ENCODE measurements around the gene TANGO6. TPM values are rescaled to one million over a fixed set of nuclear protein-coding genes. Genes with fewer than 3 reads are reported as not detected.

The TANGO6 gene
- total RNA-seq, 6 donors from 2014 or later: 11.7 to 30.4 (median 15.5) TPM

DNA sequence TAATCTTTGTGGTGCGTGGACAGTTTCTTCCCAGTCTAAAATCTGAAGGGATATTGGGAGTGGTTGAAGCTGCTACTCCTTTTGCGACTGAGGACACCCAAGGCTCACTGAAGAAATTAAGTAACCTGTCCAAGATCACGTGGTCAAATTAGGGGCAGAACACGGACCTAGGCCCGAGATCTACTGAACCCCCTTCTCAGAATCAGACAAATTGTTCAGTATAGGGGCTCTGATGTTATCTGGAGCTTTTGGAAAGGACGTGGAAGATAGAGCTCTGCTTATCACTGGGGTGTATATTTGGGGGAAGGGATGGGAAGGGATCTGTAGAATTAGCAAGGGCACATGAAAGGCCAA is 857 bp downstream of the TANGO6 start:
- WGBS, 2 donors: 6 to 8% methylated on average over 6 of the region's 6 CpGs
- H3K4me3 ChIP-seq: peak overlapping the region; percentile 67 to 89 (median 82)
- H3K9me3 ChIP-seq: no peaks in the 10 kb centered on the region
- no peaks in the 10 kb centered on the region for H3K36me3 ChIP-seq
- H3K4me1 ChIP-seq: peaks cover 9 to 22% (median 15%) of the 10 kb centered on the region in 4 donors
- ATAC-seq (ENCODE audit: low FRiP score in 2 of 2): peak in 1 of 2 donors; percentile 1
- peak overlapping the region; percentile 79 to 93 (median 88) for H3K27ac ChIP-seq
- no peak for DNase-seq
- no peaks in the 10 kb centered on the region for H3K27me3 ChIP-seq
- TF ChIP-seq POLR2A (IDR thresholded peaks at IDR 0.05) (no peak), EP300 (IDR thresholded peaks at IDR 0.05) (no peak), POLR2AphosphoS5 (IDR thresholded peaks at IDR 0.05) (no peak)
- TF ChIP-seq, protein P1, sequence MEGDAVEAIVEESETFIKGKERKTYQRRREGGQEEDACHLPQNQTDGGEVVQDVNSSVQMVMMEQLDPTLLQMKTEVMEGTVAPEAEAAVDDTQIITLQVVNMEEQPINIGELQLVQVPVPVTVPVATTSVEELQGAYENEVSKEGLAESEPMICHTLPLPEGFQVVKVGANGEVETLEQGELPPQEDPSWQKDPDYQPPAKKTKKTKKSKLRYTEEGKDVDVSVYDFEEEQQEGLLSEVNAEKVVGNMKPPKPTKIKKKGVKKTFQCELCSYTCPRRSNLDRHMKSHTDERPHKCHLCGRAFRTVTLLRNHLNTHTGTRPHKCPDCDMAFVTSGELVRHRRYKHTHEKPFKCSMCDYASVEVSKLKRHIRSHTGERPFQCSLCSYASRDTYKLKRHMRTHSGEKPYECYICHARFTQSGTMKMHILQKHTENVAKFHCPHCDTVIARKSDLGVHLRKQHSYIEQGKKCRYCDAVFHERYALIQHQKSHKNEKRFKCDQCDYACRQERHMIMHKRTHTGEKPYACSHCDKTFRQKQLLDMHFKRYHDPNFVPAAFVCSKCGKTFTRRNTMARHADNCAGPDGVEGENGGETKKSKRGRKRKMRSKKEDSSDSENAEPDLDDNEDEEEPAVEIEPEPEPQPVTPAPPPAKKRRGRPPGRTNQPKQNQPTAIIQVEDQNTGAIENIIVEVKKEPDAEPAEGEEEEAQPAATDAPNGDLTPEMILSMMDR (IDR thresholded peaks at IDR 0.05): no peak

DNA sequence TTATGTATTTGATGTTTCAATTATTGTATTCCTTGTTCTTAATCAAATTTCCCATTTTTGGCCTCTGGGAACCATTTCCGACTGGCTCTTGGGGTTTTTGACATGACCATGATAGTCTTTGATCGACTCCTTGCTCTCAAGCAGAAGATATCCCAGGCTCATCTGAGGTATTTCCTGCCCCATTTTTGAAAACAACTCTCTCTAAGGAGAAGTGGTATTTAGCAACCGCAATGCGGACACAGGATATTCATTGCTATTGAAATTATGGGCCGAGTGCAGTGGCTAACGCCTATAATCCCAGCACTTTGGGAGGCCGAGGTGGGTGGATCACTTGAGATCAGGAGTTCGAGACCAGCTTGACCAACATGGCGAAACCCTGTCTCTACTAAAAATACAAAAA is 5.5 kb downstream of the TANGO6 start:
- no peaks in the 10 kb centered on the region for H3K9me3 ChIP-seq
- no peaks in the 10 kb centered on the region for H3K27me3 ChIP-seq
- H3K36me3 ChIP-seq: no peaks in the 10 kb centered on the region
- 72 to 76% methylated on average over 9 of the region's 9 CpGs for WGBS, 2 donors
- no peak overlapping the region for H3K4me3 ChIP-seq
- peaks cover 6 to 18% (median 13%) of the 10 kb centered on the region in 4 donors for H3K4me1 ChIP-seq
- no peak for TF ChIP-seq POLR2AphosphoS5 (IDR thresholded peaks at IDR 0.05)
- no peak for TF ChIP-seq EP300 (IDR thresholded peaks at IDR 0.05)
- TF ChIP-seq, protein P1 (IDR thresholded peaks at IDR 0.05): no peak
- TF ChIP-seq POLR2A (IDR thresholded peaks at IDR 0.05): no peak
- ATAC-seq (ENCODE audit: low FRiP score in 2 of 2) (no peak), DNase-seq (no peak)
- H3K27ac ChIP-seq: no peak overlapping the region

DNA sequence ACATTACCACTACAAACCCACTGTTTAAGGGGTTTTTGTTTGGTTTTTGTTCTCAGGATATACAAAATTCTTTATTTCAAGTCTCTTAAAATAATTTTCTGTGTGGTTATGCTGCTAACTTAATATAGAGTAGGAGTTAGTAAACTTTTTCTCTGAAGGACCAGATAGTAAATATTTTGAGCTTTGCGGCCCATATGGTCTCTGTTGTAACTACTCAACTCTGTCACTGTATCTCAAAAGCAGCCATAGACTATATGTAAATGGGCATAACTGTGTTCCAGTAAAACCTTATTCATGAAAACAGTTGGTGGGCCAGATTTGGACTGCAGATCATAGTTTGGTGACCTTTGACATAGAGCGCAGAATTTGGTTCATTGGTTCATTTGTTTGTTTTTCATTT is 7.2 kb downstream of the TANGO6 start:
- Histone ChIP-seq H3K27ac (no peak overlapping the region), H3K9me3 (no peaks in the 10 kb centered on the region), H3K27me3 (no peaks in the 10 kb centered on the region), H3K36me3 (no peaks in the 10 kb centered on the region), H3K4me1 (peaks cover 0 to 9% (median 6%) of the 10 kb centered on the region in 4 donors), H3K4me3 (no peak overlapping the region)
- WGBS, 2 donors: 98 to 99% methylated on average over 2 of the region's 2 CpGs
- DNase-seq (no peak), ATAC-seq (ENCODE audit: low FRiP score in 2 of 2) (no peak)
- TF ChIP-seq, protein P1 (IDR thresholded peaks at IDR 0.05): no peak
- TF ChIP-seq POLR2A (IDR thresholded peaks at IDR 0.05): no peak
- TF ChIP-seq EP300 (IDR thresholded peaks at IDR 0.05): no peak
- no peak for TF ChIP-seq POLR2AphosphoS5 (IDR thresholded peaks at IDR 0.05)

DNA sequence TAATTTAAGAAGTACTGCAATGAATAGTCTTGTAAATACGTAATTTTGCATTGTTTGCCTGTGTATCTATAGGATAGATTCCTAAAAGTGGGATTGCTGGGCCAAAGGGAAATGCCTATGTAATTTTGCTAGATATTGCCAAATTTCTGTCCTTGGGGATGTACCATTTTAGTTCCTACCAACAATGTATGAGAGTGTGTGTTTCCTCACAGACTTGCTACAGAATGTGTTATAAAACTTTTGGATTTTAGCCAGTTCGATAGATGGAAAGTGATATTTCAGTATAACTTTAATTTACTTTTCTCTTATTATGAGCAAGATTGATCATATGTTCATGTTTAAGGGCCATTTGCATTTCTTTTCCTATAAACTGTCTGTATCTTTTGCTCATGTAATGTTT is 8.3 kb downstream of the TANGO6 start:
- WGBS, 2 donors: 89 to 90% methylated on average over 2 of the region's 2 CpGs

DNA sequence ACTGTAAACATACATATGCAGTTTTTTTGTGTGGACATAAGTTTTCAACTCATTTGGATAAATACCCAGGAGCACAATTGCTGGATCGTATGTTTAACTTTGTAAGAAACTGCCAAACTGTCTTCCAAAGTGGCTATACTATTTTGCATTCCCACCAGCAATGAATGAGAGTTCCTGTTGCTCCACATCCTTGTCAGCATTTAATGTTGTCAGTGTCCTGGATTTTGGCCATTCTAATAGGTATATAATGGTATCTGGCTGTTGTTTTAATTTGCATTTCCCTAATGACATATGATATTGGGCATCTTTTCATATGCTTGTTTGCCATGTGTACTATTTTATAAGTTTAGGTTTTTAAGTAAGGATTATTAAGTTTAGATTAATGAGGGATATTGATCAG is 14.1 kb downstream of the TANGO6 start:
- 97 to 100% methylated on average over 1 of the region's 1 CpG for WGBS, 2 donors
- no peaks in the 10 kb centered on the region for H3K9me3 ChIP-seq
- TF ChIP-seq, protein P1 (IDR thresholded peaks at IDR 0.05): no peak
- TF ChIP-seq POLR2AphosphoS5 (IDR thresholded peaks at IDR 0.05): no peak
- TF ChIP-seq EP300 (IDR thresholded peaks at IDR 0.05): no peak
- TF ChIP-seq POLR2A (IDR thresholded peaks at IDR 0.05): no peak
- peaks cover 0 to 4% (median 0%) of the 10 kb centered on the region in 4 donors for H3K4me1 ChIP-seq
- H3K27me3 ChIP-seq: no peaks in the 10 kb centered on the region
- H3K27ac ChIP-seq: no peak overlapping the region
- no peak overlapping the region for H3K4me3 ChIP-seq
- H3K36me3 ChIP-seq: peaks cover 0 to 19% (median 9%) of the 10 kb centered on the region in 4 donors
- DNase-seq: no peak
- ATAC-seq (ENCODE audit: low FRiP score in 2 of 2): no peak

More for the DNA sequence above, 8.3 kb downstream of the TANGO6 start:
- TF ChIP-seq EP300 (IDR thresholded peaks at IDR 0.05) (no peak), POLR2A (IDR thresholded peaks at IDR 0.05) (no peak), POLR2AphosphoS5 (IDR thresholded peaks at IDR 0.05) (no peak)
- TF ChIP-seq, protein P1 (IDR thresholded peaks at IDR 0.05): no peak
- Histone ChIP-seq H3K9me3 (no peaks in the 10 kb centered on the region), H3K36me3 (no peaks in the 10 kb centered on the region), H3K27me3 (no peaks in the 10 kb centered on the region), H3K4me1 (peaks cover 0 to 10% (median 8%) of the 10 kb centered on the region in 4 donors), H3K4me3 (no peak overlapping the region), H3K27ac (no peak overlapping the region)
- ATAC-seq (ENCODE audit: low FRiP score in 2 of 2) (no peak), DNase-seq (no peak)

Data from upper lobe of left lung (tissue), 6 donors.